ENCODE results near the gene GLRX. TPM values are rescaled to one million over a fixed set of nuclear protein-coding genes. Genes with fewer than 3 reads are reported as not detected.

The GLRX gene
- polyA plus RNA-seq, 3 donors, result 386 to 603 (median 555) TPM

DNA sequence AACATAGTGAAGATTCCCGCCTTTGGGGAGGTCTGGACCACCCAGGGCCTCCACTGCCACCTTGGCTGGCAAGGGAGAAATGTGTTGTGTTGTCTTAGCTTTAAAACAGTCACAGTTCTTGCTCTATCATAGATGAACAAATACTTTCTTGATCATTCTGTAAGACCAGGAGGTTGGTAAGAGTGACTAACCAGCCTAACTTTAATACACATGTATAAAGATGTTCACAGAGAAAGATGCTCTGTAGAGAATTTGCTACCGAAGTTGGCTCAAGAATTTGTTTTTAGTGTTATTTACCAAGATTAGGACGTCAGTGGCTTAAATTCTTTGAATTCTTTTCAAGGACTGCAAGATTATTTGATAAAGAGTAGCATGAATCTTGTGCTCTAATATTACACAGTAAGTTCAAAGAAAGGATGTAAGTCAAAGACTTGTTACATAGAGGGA lies 28.4 kb downstream of the GLRX start:
- Histone ChIP-seq H3K4me3 (replicated peaks in 1 of 3; ENCODE audit: low read depth in 2 of 3, low read length in 3 of 3) (no peak overlapping the region), H3K36me3 (replicated peaks in 1 of 2; ENCODE audit: control insufficient read depth in 1 of 2, insufficient read depth in 2 of 2, low read length in 2 of 2) (peaks cover 0 to 4% of the 10 kb centered on the region in 2 donors), H2AFZ (ENCODE audit: insufficient read depth, low read depth, low read length, poor library complexity, severe bottlenecking) (no peak overlapping the region)

DNA sequence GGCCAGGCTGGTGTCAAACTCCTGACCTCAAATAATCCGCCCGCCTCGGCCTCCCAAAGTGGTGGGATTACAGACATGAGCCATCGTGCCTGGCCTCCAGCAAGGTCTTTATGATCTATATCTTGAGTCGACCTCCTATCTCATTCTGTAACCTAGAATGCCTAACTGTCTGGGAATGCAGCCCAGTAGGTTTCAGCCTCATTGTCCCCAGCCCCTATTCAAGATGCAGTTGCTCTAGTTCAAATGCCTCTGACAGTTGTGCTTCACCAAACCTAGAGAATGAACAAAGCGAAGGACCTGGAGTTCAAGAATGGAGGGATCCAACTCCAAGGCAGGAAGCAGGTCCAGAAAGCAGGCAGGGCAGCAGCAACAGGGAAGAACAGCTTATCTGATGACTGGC lies 30.8 kb downstream of the GLRX start:
- 100% methylated on average over 2 of the region's 6 CpGs for WGBS (ENCODE audit: insufficient coverage)
- Histone ChIP-seq H3K79me2 (ENCODE audit: insufficient read depth, low read length) (no peaks in the 10 kb centered on the region), H3K9ac (ENCODE audit: insufficient read depth, low read length, poor library complexity, severe bottlenecking) (no peak overlapping the region), H3K4me2 (replicated peaks; ENCODE audit: extremely low read depth, low read length, poor library complexity, severe bottlenecking) (no peak overlapping the region), H3K27ac (ENCODE audit: low read depth in 1 of 2, low read length in 2 of 2) (no peak overlapping the region), H3K9me3 (replicated peaks in 1 of 2; ENCODE audit: control insufficient read depth in 1 of 2, insufficient read depth in 1 of 2, low read length in 2 of 2) (no peaks in the 10 kb centered on the region), H4K20me1 (ENCODE audit: insufficient read depth, low read length) (no peaks in the 10 kb centered on the region), H3K36me3 (replicated peaks in 1 of 2; ENCODE audit: control insufficient read depth in 1 of 2, insufficient read depth in 2 of 2, low read length in 2 of 2) (peaks cover 0 to 4% of the 10 kb centered on the region in 2 donors), H3K4me3 (replicated peaks in 1 of 3; ENCODE audit: low read depth in 2 of 3, low read length in 3 of 3) (no peak overlapping the region), H2AFZ (ENCODE audit: insufficient read depth, low read depth, low read length, poor library complexity, severe bottlenecking) (no peak overlapping the region), H3K27me3 (ENCODE audit: control insufficient read depth in 2 of 2, insufficient read depth in 2 of 2, low read length in 2 of 2) (no peaks in the 10 kb centered on the region), H3K4me1 (ENCODE audit: control insufficient read depth in 1 of 2, insufficient read depth in 2 of 2, low read length in 2 of 2) (no peaks in the 10 kb centered on the region)
- intact Hi-C loops (cut with micrococcal nuclease), result no loop called here
- H3K27me3 Mint-ChIP-seq (ENCODE audit: low read depth in 3 of 3), result no peaks in the 10 kb centered on the region
- H3K4me1 Mint-ChIP-seq, result peaks cover 2% of the 10 kb centered on the region
- peaks cover 0 to 19% of the 10 kb centered on the region in 2 donors for H3K36me3 Mint-ChIP-seq
- TF ChIP-seq, protein P1, sequence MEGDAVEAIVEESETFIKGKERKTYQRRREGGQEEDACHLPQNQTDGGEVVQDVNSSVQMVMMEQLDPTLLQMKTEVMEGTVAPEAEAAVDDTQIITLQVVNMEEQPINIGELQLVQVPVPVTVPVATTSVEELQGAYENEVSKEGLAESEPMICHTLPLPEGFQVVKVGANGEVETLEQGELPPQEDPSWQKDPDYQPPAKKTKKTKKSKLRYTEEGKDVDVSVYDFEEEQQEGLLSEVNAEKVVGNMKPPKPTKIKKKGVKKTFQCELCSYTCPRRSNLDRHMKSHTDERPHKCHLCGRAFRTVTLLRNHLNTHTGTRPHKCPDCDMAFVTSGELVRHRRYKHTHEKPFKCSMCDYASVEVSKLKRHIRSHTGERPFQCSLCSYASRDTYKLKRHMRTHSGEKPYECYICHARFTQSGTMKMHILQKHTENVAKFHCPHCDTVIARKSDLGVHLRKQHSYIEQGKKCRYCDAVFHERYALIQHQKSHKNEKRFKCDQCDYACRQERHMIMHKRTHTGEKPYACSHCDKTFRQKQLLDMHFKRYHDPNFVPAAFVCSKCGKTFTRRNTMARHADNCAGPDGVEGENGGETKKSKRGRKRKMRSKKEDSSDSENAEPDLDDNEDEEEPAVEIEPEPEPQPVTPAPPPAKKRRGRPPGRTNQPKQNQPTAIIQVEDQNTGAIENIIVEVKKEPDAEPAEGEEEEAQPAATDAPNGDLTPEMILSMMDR (IDR thresholded peaks at IDR 0.05), result no peak
- no peak for DNase-seq
- no peaks in the 10 kb centered on the region for H3K9me3 Mint-ChIP-seq
- H3K27ac Mint-ChIP-seq, result peak overlapping the region in 2 of 7 donors; percentile 14 to 40
- no peak overlapping the region for H3K4me3 Mint-ChIP-seq

More for the DNA sequence above, 28.4 kb downstream of the GLRX start:
- H3K27me3 ChIP-seq (ENCODE audit: control insufficient read depth in 2 of 2, insufficient read depth in 2 of 2, low read length in 2 of 2), result no peaks in the 10 kb centered on the region
- Mint-ChIP-seq H3K27me3 (ENCODE audit: low read depth in 3 of 3) (no peaks in the 10 kb centered on the region), H3K36me3 (peaks cover 4 to 31% of the 10 kb centered on the region in 2 donors), H3K27ac (no peak overlapping the region), H3K9me3 (no peaks in the 10 kb centered on the region), H3K4me3 (no peak overlapping the region), H3K4me1 (peaks cover 10% of the 10 kb centered on the region)
- 100% methylated on average over 1 of the region's 3 CpGs for WGBS (ENCODE audit: insufficient coverage)
- H3K4me1 ChIP-seq (ENCODE audit: control insufficient read depth in 1 of 2, insufficient read depth in 2 of 2, low read length in 2 of 2), result peaks cover 4 to 7% of the 10 kb centered on the region in 2 donors
- DNase-seq, result no peak
- TF ChIP-seq, protein P1 (IDR thresholded peaks at IDR 0.05), result no peak
- no peaks in the 10 kb centered on the region for H3K9me3 ChIP-seq (replicated peaks in 1 of 2; ENCODE audit: control insufficient read depth in 1 of 2, insufficient read depth in 1 of 2, low read length in 2 of 2)
- no peaks in the 10 kb centered on the region for H3K79me2 ChIP-seq (ENCODE audit: insufficient read depth, low read length)
- no peaks in the 10 kb centered on the region for H4K20me1 ChIP-seq (ENCODE audit: insufficient read depth, low read length)
- H3K9ac ChIP-seq (ENCODE audit: insufficient read depth, low read length, poor library complexity, severe bottlenecking), result no peak overlapping the region
- no peak overlapping the region for H3K27ac ChIP-seq (ENCODE audit: low read depth in 1 of 2, low read length in 2 of 2)
- H3K4me2 ChIP-seq (replicated peaks; ENCODE audit: extremely low read depth, low read length, poor library complexity, severe bottlenecking), result no peak overlapping the region
- intact Hi-C loops (cut with micrococcal nuclease), result no loop called here

All from CD14-positive monocyte (primary cell).